Measurements from ENCODE around the gene GTF2IRD1.
A peak's percentile ranks its signal among the peaks of the same experiment; 100 is the strongest.

The GTF2IRD1 gene

DNA sequence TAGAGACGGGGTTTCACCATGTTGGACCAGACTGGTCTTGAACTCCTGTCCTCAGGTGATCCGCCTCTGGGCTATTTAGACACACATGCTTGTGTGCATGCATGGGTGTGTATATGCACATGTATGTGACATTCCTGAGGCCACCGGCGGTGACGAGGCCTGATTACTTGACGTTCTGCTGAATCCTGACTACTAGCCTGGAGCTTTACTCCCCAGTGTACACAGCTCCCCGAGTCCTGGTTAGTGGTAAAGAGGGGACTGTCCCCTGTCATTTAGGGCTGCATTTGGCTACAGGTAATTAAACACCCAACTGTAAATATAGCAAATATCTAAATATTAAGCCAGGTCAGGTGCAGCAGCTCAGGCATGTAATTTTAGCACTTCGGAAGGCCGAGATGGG is 14.2 kb downstream of the GTF2IRD1 start:
- Histone ChIP-seq H3K9me3 (replicated peaks in 1 of 11) (peaks cover 0 to 3% (median 0%) of the 10 kb centered on the region in 11 experiments; a peak in 1 of 22 replicates), H4K20me1 (peaks cover 19 to 82% (median 54%) of the 10 kb centered on the region in 11 experiments; a peak in 21 of 22 replicates), H3K4me2 (no peak overlapping the region), H3K4me1 (peaks cover 0 to 45% (median 36%) of the 10 kb centered on the region in 10 experiments; a peak in 15 of 20 replicates), H3K9ac (no peak overlapping the region), H3K27me3 (no peaks in the 10 kb centered on the region), H3K4me3 (no peak overlapping the region), H3K27ac (no peak overlapping the region), H3K36me3 (peaks cover 0 to 13% (median 0%) of the 10 kb centered on the region in 11 experiments; a peak in 3 of 22 replicates)
- TF ChIP-seq Cebpa-rat (IDR thresholded peaks at IDR 0.05): no peak

DNA sequence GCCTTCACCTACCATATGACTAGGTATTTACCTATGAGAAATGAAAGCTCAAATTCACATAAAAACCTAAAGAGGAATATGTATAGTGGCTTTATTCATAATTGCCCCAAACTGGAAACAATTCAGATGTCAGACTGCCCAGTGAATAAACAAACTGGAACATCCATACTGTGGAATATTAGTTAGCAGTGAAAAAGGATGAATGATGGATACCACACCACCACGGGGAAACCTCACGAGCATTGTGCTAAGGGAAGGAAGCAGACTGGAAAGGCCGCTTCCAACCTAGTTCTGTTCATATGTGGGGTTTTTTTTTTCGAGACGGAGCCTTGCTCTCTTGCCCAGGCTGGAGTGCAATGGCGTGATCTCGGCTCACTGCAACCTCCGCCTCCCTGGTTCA is 16.8 kb downstream of the GTF2IRD1 start:
- no peak overlapping the region for H3K9ac ChIP-seq
- no peak overlapping the region for H3K27ac ChIP-seq
- no peak for TF ChIP-seq Cebpa-rat (IDR thresholded peaks at IDR 0.05)
- no peaks in the 10 kb centered on the region for H3K27me3 ChIP-seq
- H3K36me3 ChIP-seq: peaks cover 0 to 14% (median 4%) of the 10 kb centered on the region in 11 experiments; a peak in 4 of 22 replicates
- H4K20me1 ChIP-seq: peaks cover 6 to 82% (median 52%) of the 10 kb centered on the region in 11 experiments; a peak in 19 of 22 replicates
- H3K4me1 ChIP-seq: peaks cover 0 to 40% (median 33%) of the 10 kb centered on the region in 10 experiments; a peak in 16 of 20 replicates
- peaks cover 0 to 3% (median 0%) of the 10 kb centered on the region in 11 experiments; a peak in 1 of 22 replicates for H3K9me3 ChIP-seq (replicated peaks in 1 of 11)
- H3K4me2 ChIP-seq: no peak overlapping the region
- H3K4me3 ChIP-seq: no peak overlapping the region

DNA sequence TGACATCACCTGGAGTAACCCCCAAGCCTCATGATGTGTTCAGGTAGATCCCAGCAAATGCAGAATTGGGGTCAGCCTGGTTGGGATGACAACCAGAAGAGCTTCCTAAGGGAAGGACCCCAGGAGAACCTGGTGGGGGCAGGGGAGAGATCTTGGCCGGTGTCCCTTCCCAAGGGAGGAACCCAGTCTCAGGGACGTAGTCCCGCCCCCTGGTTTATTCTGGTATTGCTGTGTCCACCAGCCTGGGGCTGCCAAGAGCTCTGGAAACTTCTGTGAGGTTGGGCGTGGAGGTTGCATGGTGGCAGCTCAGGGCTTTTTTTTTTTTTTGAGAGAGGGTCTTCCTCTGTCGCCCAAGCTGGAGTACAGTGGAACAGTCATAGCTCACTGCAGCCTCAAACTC is 19.4 kb downstream of the GTF2IRD1 start:
- peaks cover 8 to 43% (median 30%) of the 10 kb centered on the region in 10 experiments for H3K4me1 ChIP-seq
- H3K27ac ChIP-seq: no peak overlapping the region
- peaks cover 0 to 3% (median 0%) of the 10 kb centered on the region in 11 experiments; a peak in 1 of 22 replicates for H3K9me3 ChIP-seq (replicated peaks in 1 of 11)
- H3K4me3 ChIP-seq: no peak overlapping the region
- H3K27me3 ChIP-seq: no peaks in the 10 kb centered on the region
- peaks cover 12 to 78% (median 58%) of the 10 kb centered on the region in 11 experiments; a peak in 18 of 22 replicates for H4K20me1 ChIP-seq
- peak overlapping the region in 1 of 11 experiments; percentile 2; a peak in 1 of 22 replicates for H3K9ac ChIP-seq
- H3K36me3 ChIP-seq: peaks cover 0 to 14% (median 4%) of the 10 kb centered on the region in 11 experiments; a peak in 4 of 22 replicates
- H3K4me2 ChIP-seq: peak overlapping the region in 8 of 11 experiments; percentile 13 to 62 (median 34); a peak in 14 of 22 replicates
- no peak for TF ChIP-seq Cebpa-rat (IDR thresholded peaks at IDR 0.05)

DNA sequence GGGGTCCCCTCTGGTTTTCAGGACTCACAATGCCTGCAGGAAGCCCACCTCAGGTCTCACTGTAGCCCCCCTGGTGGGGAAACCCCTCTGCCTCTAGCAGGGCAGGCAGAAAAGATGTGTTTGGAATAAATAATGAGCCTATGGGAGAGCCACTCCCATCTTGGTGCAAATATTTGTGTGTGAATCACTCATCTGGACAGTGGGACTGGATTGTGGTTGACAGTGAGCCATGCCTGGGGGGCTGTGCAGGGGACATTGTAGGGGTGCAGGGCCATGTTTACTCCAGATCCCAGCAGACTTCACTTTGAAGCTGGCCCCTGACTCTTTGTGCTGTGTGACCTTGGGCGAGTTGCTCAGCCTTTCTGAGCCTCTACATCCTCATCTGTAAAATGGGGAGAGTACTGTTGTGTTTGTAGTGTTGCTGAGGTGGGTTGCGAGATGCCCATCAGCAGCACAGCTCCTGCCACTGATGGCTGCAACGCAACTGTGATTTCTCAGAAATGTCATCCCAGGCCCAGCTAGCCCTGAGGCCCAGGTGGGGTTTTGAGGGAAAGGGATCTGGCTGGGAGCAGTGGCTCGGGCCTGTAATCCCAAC is 20.7 kb downstream of the GTF2IRD1 start:
- H3K9me3 ChIP-seq (replicated peaks in 1 of 11): peaks cover 0 to 3% (median 0%) of the 10 kb centered on the region in 11 experiments; a peak in 1 of 22 replicates
- H3K4me3 ChIP-seq: no peak overlapping the region
- peaks cover 12 to 85% (median 56%) of the 10 kb centered on the region in 11 experiments; a peak in 18 of 22 replicates for H4K20me1 ChIP-seq
- H3K27me3 ChIP-seq: no peaks in the 10 kb centered on the region
- peaks cover 0 to 9% (median 4%) of the 10 kb centered on the region in 11 experiments; a peak in 4 of 22 replicates for H3K36me3 ChIP-seq
- peaks cover 20 to 55% (median 42%) of the 10 kb centered on the region in 10 experiments for H3K4me1 ChIP-seq
- H3K9ac ChIP-seq: no peak overlapping the region
- TF ChIP-seq Cebpa-rat (IDR thresholded peaks at IDR 0.05): no peak
- no peak overlapping the region for H3K27ac ChIP-seq
- H3K4me2 ChIP-seq: no peak overlapping the region

DNA sequence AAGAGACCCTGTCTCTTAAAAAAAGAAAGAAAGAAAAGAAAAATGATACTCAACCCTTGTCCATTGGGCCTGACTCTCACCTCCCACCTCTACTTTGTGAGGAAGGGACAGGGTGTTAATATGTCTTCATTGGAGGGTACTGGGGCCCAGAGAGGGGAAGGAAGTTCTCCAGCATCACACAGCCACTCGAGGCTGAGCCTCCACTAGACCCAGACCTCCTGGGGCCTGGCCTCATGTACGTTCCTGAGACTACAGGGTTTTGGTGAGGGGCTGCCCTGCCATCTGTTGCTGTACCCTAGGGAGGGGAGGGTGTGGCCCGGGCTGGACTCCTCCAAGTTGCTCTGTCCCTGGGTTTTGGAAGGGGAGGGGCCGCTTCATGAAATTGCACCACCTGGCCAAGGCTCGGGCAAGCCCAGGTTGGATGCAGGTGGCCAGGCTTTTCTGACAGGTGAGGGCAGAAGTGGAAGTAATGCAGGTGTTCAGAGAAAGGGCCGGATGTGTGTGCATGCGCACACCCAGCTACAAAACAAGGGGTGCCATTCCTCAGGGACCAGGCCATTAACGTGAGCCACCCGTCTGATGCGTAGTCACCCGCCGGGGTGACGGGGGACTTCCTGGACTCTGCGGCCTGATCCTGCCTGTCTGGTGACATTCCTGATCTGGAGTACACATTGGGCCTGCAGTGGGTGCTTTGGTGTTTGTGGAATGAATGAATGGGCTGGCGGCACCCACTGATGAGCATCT is 21.7 kb downstream of the GTF2IRD1 start:
- peak overlapping the region in 5 of 11 experiments; percentile 10 to 28 (median 18); a peak in 6 of 22 replicates for H3K4me2 ChIP-seq
- H3K9me3 ChIP-seq (replicated peaks in 1 of 11): peaks cover 0 to 3% (median 0%) of the 10 kb centered on the region in 11 experiments; a peak in 1 of 22 replicates
- no peak for TF ChIP-seq Cebpa-rat (IDR thresholded peaks at IDR 0.05)
- H3K27ac ChIP-seq: no peak overlapping the region
- H3K36me3 ChIP-seq: peaks cover 0 to 7% (median 3%) of the 10 kb centered on the region in 11 experiments; a peak in 3 of 22 replicates
- no peak overlapping the region for H3K4me3 ChIP-seq
- H4K20me1 ChIP-seq: peaks cover 12 to 89% (median 56%) of the 10 kb centered on the region in 11 experiments; a peak in 18 of 22 replicates
- peaks cover 30 to 65% (median 53%) of the 10 kb centered on the region in 10 experiments for H3K4me1 ChIP-seq
- H3K27me3 ChIP-seq: no peaks in the 10 kb centered on the region
- no peak overlapping the region for H3K9ac ChIP-seq

DNA sequence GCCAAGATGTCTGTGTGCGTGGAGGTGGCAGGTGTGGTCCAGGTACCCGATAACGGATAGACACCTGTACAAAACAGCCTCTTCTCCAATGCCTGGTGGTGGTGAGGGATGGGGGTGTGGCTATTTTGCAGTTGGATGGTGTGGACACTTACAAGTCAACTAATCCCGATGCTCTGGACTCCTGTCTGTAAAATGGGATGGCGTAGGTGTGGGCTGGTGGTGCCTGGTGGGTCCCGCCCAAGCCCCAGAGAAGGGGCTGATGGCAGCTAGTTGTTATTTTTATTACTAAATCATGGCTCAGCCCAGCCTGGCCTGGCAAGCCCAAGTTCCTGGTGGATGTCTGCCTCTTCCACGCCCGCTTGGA is 22.3 kb downstream of the GTF2IRD1 start:
- H3K27me3 ChIP-seq: no peaks in the 10 kb centered on the region
- H4K20me1 ChIP-seq: peaks cover 12 to 88% (median 56%) of the 10 kb centered on the region in 11 experiments; a peak in 18 of 22 replicates
- H3K9ac ChIP-seq: no peak overlapping the region
- H3K9me3 ChIP-seq (replicated peaks in 1 of 11): no peaks in the 10 kb centered on the region
- no peak overlapping the region for H3K4me3 ChIP-seq
- peaks cover 36 to 71% (median 58%) of the 10 kb centered on the region in 10 experiments for H3K4me1 ChIP-seq
- no peak overlapping the region for H3K27ac ChIP-seq
- peaks cover 0 to 7% (median 0%) of the 10 kb centered on the region in 11 experiments; a peak in 3 of 22 replicates for H3K36me3 ChIP-seq
- H3K4me2 ChIP-seq: peak overlapping the region in 3 of 11 experiments; percentile 10 to 28 (median 27); a peak in 3 of 22 replicates
- no peak for TF ChIP-seq Cebpa-rat (IDR thresholded peaks at IDR 0.05)

DNA sequence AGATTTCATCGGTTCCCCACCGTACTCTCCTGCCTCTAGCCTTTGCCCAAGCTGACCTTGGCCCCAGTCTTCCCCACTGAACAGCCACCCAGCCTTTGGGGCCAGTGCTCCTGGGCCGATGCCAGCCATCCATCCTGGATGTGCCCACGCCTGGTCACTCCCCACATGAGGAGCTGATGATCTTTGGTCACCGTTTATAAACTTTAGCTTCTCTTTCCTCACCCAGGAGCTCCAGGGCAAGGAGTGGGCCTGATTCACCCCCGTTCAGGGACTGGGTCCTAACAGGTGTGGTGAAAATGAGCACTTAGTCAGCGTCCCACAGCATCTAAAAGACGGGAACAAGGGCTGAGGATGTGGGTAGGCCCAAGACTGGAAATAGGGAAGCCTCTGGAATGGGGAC is 22.9 kb downstream of the GTF2IRD1 start:
- no peak overlapping the region for H3K9ac ChIP-seq
- H3K4me1 ChIP-seq: peaks cover 42 to 77% (median 65%) of the 10 kb centered on the region in 10 experiments
- H3K4me2 ChIP-seq: no peak overlapping the region
- TF ChIP-seq Cebpa-rat (IDR thresholded peaks at IDR 0.05): no peak
- peaks cover 12 to 93% (median 56%) of the 10 kb centered on the region in 11 experiments; a peak in 18 of 22 replicates for H4K20me1 ChIP-seq
- H3K4me3 ChIP-seq: no peak overlapping the region
- H3K9me3 ChIP-seq (replicated peaks in 1 of 11): no peaks in the 10 kb centered on the region
- no peak overlapping the region for H3K27ac ChIP-seq
- peaks cover 0 to 7% (median 0%) of the 10 kb centered on the region in 11 experiments; a peak in 3 of 22 replicates for H3K36me3 ChIP-seq
- H3K27me3 ChIP-seq: no peaks in the 10 kb centered on the region

DNA sequence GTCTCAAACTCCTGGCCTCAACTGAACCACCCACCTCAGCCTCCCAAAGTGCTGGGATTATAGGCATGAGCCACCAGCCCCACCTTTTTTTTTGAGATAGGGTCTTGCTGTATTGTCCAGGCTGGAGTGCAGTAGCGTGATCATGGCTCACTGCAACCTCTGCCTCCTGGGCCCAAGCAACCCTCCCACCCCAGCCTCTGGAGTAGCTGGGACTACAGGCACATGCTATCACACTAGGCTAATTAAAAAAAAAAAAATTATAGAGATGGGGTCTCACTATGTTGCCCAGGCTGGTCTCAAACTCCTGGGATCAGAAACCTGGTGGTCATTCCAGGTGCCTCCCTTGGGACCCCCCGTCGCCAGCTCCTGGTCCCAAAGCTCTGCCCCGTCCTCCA is 25.0 kb downstream of the GTF2IRD1 start:
- Histone ChIP-seq H3K9ac (peak overlapping the region in 1 of 11 experiments; percentile 13; a peak in 1 of 22 replicates), H3K27me3 (no peaks in the 10 kb centered on the region), H3K4me1 (peaks cover 63 to 84% (median 74%) of the 10 kb centered on the region in 10 experiments), H3K27ac (peak overlapping the region in 4 of 11 experiments; percentile 19 to 48 (median 26); a peak in 4 of 22 replicates), H3K9me3 (replicated peaks in 1 of 11) (no peaks in the 10 kb centered on the region), H3K36me3 (peaks cover 0 to 5% (median 0%) of the 10 kb centered on the region in 11 experiments; a peak in 2 of 22 replicates), H3K4me3 (no peak overlapping the region), H3K4me2 (peak overlapping the region; percentile 82 to 98 (median 96); a peak in 20 of 22 replicates), H4K20me1 (peaks cover 6 to 92% (median 42%) of the 10 kb centered on the region in 11 experiments; a peak in 18 of 22 replicates)
- no peak for TF ChIP-seq Cebpa-rat (IDR thresholded peaks at IDR 0.05)

Data from BLaER1 treated with 17β-estradiol and CSF1 and Interleukin-3, amounts not matched to agents 10 nM and 100 nM (cell line).